H1 (cell line): ENCODE results near the gene NFYA. TPM values are rescaled to one million over a fixed set of nuclear protein-coding genes. Genes with fewer than 3 reads are reported as not detected.

Experiments used
- CTCF ChIA-PET: fragments of 300-600 bp; sonication (Branson Sonifier 250); formaldehyde crosslinking; loops from one replicate; lab custom pipeline; 2021; ENCODE audit not compliant: partially characterized antibody; lab: Charles Lee
- POLR2A ChIA-PET: fragments of 300-600 bp; sonication (Branson Sonifier 250); formaldehyde crosslinking; loops from one replicate; lab custom pipeline; 2021; ENCODE audit warnings: inconsistent platforms; ENCODE audit not compliant: partially characterized antibody; lab: Charles Lee
- DNase-seq, 2 experiments: peaks; one replicate each; pipeline versions ENCODE4 v3.0.0 to v3.0.0-alpha.2; 2010 to 2022; ENCODE audit warnings: low spot score in 2 of 2, low read depth in 1 of 2, mixed read lengths in 1 of 2
- FAIRE-seq: peaks from 2 replicates; lab custom pipeline; 2011; peaks lifted over from hg19 to GRCh38; lab: Jason Lieb, UNC
- H2AFZ ChIP-seq: 2 replicates; pipeline ENCODE4 v1.8.1; 2012; ENCODE audit warnings: low read length, inconsistent platforms
- H2AK5ac ChIP-seq: 2 replicates; pipeline ENCODE4 v1.6.1; 2013; ENCODE audit warnings: low read depth, low read length
- H2BK120ac ChIP-seq: replicated peaks from 2 replicates; pipeline ENCODE3; 2013; ENCODE audit warnings: low read depth, low read length, inconsistent platforms
- H2BK12ac ChIP-seq: 2 replicates; pipeline ENCODE4 v1.6.1; 2013; ENCODE audit warnings: low read depth, low read length
- H2BK15ac ChIP-seq: 2 replicates; pipeline ENCODE4 v1.6.1; 2013; ENCODE audit warnings: low read length
- H2BK20ac ChIP-seq: 2 replicates; pipeline ENCODE4 v1.6.1; 2013; ENCODE audit warnings: low read length
- H2BK5ac ChIP-seq: 2 replicates; pipeline ENCODE4 v1.6.1; 2013; ENCODE audit warnings: low read depth, low read length
- H3K14ac ChIP-seq: 2 replicates; pipeline ENCODE4 v1.6.1; 2013; ENCODE audit warnings: inconsistent platforms; ENCODE audit not compliant: insufficient read length
- H3K18ac ChIP-seq: 2 replicates; pipeline ENCODE4 v1.6.1; 2013; ENCODE audit warnings: low read length; ENCODE audit errors: extremely low read depth
- H3K23ac ChIP-seq: 2 replicates; pipeline ENCODE4 v1.6.1; 2013; ENCODE audit warnings: inconsistent platforms; ENCODE audit not compliant: insufficient read length
- H3K23me2 ChIP-seq: 2 replicates; pipeline ENCODE4 v1.6.1; 2013; ENCODE audit warnings: low read depth, low read length
- H3K27ac ChIP-seq: 2 replicates; pipeline ENCODE4 v1.6.1; 2011; ENCODE audit warnings: low read depth, low read length, inconsistent platforms
- H3K27me3 ChIP-seq, 4 experiments: replicated peaks in 1 of 4; 1 replicate in 1 of 4; 2 replicates in 3 of 4; pipeline versions ENCODE4 v1.6.1 to v1.8.1; 2011 to 2013; ENCODE audit warnings: low read length in 3 of 4, mild to moderate bottlenecking in 3 of 4, inconsistent platforms in 2 of 4, mixed read lengths in 2 of 4, moderate library complexity in 1 of 4; ENCODE audit not compliant: control insufficient read depth in 3 of 4, insufficient read depth in 3 of 4; ENCODE audit errors: extremely low read depth in 1 of 4
- H3K36me3 ChIP-seq, 4 experiments: 2 replicates each; pipeline versions ENCODE4 v1.6.1 to v1.8.1; 2011 to 2013; ENCODE audit warnings: mild to moderate bottlenecking in 4 of 4, low read length in 3 of 4, moderate library complexity in 2 of 4, control low read depth in 1 of 4, inconsistent platforms in 1 of 4; ENCODE audit not compliant: insufficient read depth in 4 of 4, control insufficient read depth in 2 of 4
- H3K4ac ChIP-seq: replicated peaks from 2 replicates; pipeline ENCODE3; 2013; ENCODE audit warnings: low read length, low read depth, mixed read lengths, inconsistent platforms; ENCODE audit not compliant: insufficient read length
- H3K4me1 ChIP-seq, 4 experiments: replicated peaks in 1 of 4; 1 replicate in 1 of 4; 2 replicates in 3 of 4; pipeline versions ENCODE4 v1.6.1 to v1.8.1; 2011 to 2013; ENCODE audit warnings: low read length in 3 of 4, inconsistent platforms in 2 of 4, mixed read lengths in 1 of 4; ENCODE audit not compliant: insufficient read depth in 4 of 4, control insufficient read depth in 3 of 4
- H3K4me2 ChIP-seq, 2 experiments: 2 replicates each; pipeline versions ENCODE4 v1.6.1 to v1.8.1; 2011 to 2013; ENCODE audit warnings: low read depth in 2 of 2, low read length in 2 of 2, control low read depth in 1 of 2, inconsistent platforms in 1 of 2, mild to moderate bottlenecking in 1 of 2; ENCODE audit not compliant: insufficient read depth in 1 of 2
- H3K4me3 ChIP-seq, 4 experiments: fragments of 200-600, 300-600 bp in 1 of 4; sonication (generic), shearing (Covaris generic), sonication (Bioruptor Twin) in 1 of 4; 2 replicates each; pipeline versions ENCODE4 v1.5.1 to v1.8.1; 2011 to 2016; ENCODE audit warnings: low read length in 4 of 4, low read depth in 3 of 4, control low read depth in 2 of 4, inconsistent platforms in 2 of 4, mild to moderate bottlenecking in 2 of 4, mixed read lengths in 1 of 4, moderate library complexity in 1 of 4; ENCODE audit not compliant: insufficient read depth in 2 of 4; ENCODE audit errors: extremely low read depth in 1 of 4
- H3K56ac ChIP-seq: replicated peaks from 2 replicates; pipeline ENCODE3; 2013; ENCODE audit warnings: low read depth, mild to moderate bottlenecking, mixed read lengths, low read length, inconsistent platforms; ENCODE audit not compliant: insufficient read length
- H3K79me1 ChIP-seq: 2 replicates; pipeline ENCODE4 v1.6.1; 2013; ENCODE audit warnings: low read depth, low read length, control low read depth
- H3K79me2 ChIP-seq, 2 experiments: 2 replicates each; pipeline versions ENCODE4 v1.6.1 to v1.8.1; 2012 to 2013; ENCODE audit warnings: low read length in 2 of 2, mild to moderate bottlenecking in 2 of 2, inconsistent platforms in 1 of 2; ENCODE audit not compliant: insufficient read depth in 2 of 2, control insufficient read depth in 1 of 2
- H3K9ac ChIP-seq, 4 experiments: replicated peaks in 1 of 4; 1 replicate in 1 of 4; 2 replicates in 3 of 4; pipeline versions ENCODE4 v1.6.1 to v1.8.1; 2011 to 2013; ENCODE audit warnings: low read depth in 3 of 4, low read length in 3 of 4, control low read depth in 2 of 4, mild to moderate bottlenecking in 2 of 4, moderate library complexity in 2 of 4, inconsistent platforms in 1 of 4; ENCODE audit errors: extremely low read depth in 1 of 4
- H3K9me3 ChIP-seq, 2 experiments: 2 replicates each; pipeline versions ENCODE4 v1.6.1 to v1.8.1; 2012 to 2013; ENCODE audit warnings: mild to moderate bottlenecking in 2 of 2, moderate library complexity in 2 of 2, control low read depth in 1 of 2, inconsistent platforms in 1 of 2, low read depth in 1 of 2, low read length in 1 of 2, mixed read lengths in 1 of 2; ENCODE audit not compliant: insufficient read depth in 2 of 2
- H4K20me1 ChIP-seq, 2 experiments: replicated peaks in 1 of 2; 2 replicates each; pipeline versions ENCODE3 to v1.8.1; 2011 to 2013; ENCODE audit warnings: inconsistent platforms in 2 of 2, low read length in 2 of 2, mild to moderate bottlenecking in 1 of 2; ENCODE audit not compliant: insufficient read depth in 2 of 2, control insufficient read depth in 1 of 2
- H4K5ac ChIP-seq: 2 replicates; pipeline ENCODE4 v1.6.1; 2013; ENCODE audit warnings: low read length, low read depth, mixed read lengths, inconsistent platforms; ENCODE audit not compliant: insufficient read length
- H4K8ac ChIP-seq: 2 replicates; pipeline ENCODE4 v1.8.0; 2013; ENCODE audit warnings: mild to moderate bottlenecking, moderate library complexity, low read length, inconsistent platforms; ENCODE audit not compliant: insufficient read depth; ENCODE audit errors: extremely low read depth
- H4K91ac ChIP-seq: replicated peaks from 2 replicates; pipeline ENCODE3; 2013; ENCODE audit warnings: low read length, mixed read lengths, inconsistent platforms; ENCODE audit not compliant: insufficient read length
- CHD1 ChIP-seq: IDR thresholded peaks from 2 replicates; pipeline ENCODE4 v1.6.1; 2012; ENCODE audit warnings: low read depth, low read length, improper control_type of control experiment
- EP300 ChIP-seq, 2 experiments: IDR thresholded peaks; 1 replicate in 1 of 2; 2 replicates in 1 of 2; pipeline ENCODE4 v1.6.1; 2011 to 2012; ENCODE audit warnings: low read depth in 2 of 2, low read length in 2 of 2, mild to moderate bottlenecking in 2 of 2, borderline replicate concordance in 1 of 2, inconsistent platforms in 1 of 2, moderate library complexity in 1 of 2
- FOSL1 ChIP-seq: IDR thresholded peaks from 2 replicates; pipeline ENCODE4 v1.6.1; 2011; ENCODE audit warnings: mild to moderate bottlenecking, low read depth, low read length, moderate library complexity; ENCODE audit not compliant: insufficient read depth
- GTF2F1 ChIP-seq: IDR thresholded peaks from 2 replicates; pipeline ENCODE4 v1.6.1; 2012; ENCODE audit warnings: low read depth, low read length, improper control_type of control experiment, borderline replicate concordance
- KDM4A ChIP-seq: IDR thresholded peaks from one replicate; pipeline ENCODE4 v1.7.1; 2012; ENCODE audit warnings: low read depth, mild to moderate bottlenecking, moderate library complexity, low read length, inconsistent platforms; ENCODE audit not compliant: severe bottlenecking
- MAFK ChIP-seq: IDR thresholded peaks from 2 replicates; pipeline ENCODE4 v1.6.1; 2012; ENCODE audit warnings: low read depth, mild to moderate bottlenecking, improper control_type of control experiment, low read length
- NANOG ChIP-seq: IDR thresholded peaks from 2 replicates; pipeline ENCODE4 v1.6.1; 2011; ENCODE audit warnings: low read length, low read depth, mild to moderate bottlenecking, inconsistent platforms; ENCODE audit not compliant: insufficient read depth, poor library complexity, severe bottlenecking
- POLR2AphosphoS5 ChIP-seq: IDR thresholded peaks from 2 replicates; pipeline ENCODE4 v1.6.1; 2011; ENCODE audit warnings: low read depth, low read length
- RNF2 ChIP-seq: fragments of 200-900, 300-1000 bp; sonication (generic); IDR thresholded peaks from 2 replicates; pipeline ENCODE4 v1.7.1; 2016; ENCODE audit warnings: borderline replicate concordance, low read depth, mild to moderate bottlenecking, antibody characterized with exemption, low read length; ENCODE audit not compliant: poor library complexity, severe bottlenecking; ENCODE audit errors: missing control alignments
- TEAD4 ChIP-seq: IDR thresholded peaks from 2 replicates; pipeline ENCODE4 v1.6.1; 2012; ENCODE audit warnings: low read depth, low read length, inconsistent platforms, mixed read lengths
- ZNF274 ChIP-seq: IDR thresholded peaks from 2 replicates; pipeline ENCODE4 v1.7.0; 2012; ENCODE audit warnings: low read length, borderline replicate concordance; ENCODE audit errors: extremely low read depth
- WGBS, 2 experiments: shearing (Covaris generic) in 1 of 2; methylation state at CpG; one replicate each; pipeline versions ENCODE4 v1.1.6 to v1.1.7; 2013 to 2015; ENCODE audit warnings: low lambda C conversion rate in 2 of 2, mixed read lengths in 2 of 2, inconsistent platforms in 1 of 2, low coverage in 1 of 2, missing lambda C conversion rate in 1 of 2; ENCODE audit not compliant: insufficient replicate concordance in 2 of 2, insufficient coverage in 1 of 2, insufficient read length in 1 of 2; ENCODE audit errors: extremely low coverage in 1 of 2, missing lambda C conversion rate in 1 of 2; 5-methylcytosine and 5-hydroxymethylcytosine counted together
- polyA plus RNA-seq, 7 experiments: library from polyadenylated mRNA; depleted of rRNA in 3 of 7; stranded (reverse) in 5 of 7; unstranded in 2 of 7; fragments of >200 nt in 5 of 7; fragments of 200-250 nt in 2 of 7; gene quantifications; 1 replicate in 5 of 7; 2 replicates in 1 of 7; 4 replicates in 1 of 7; pipeline versions ENCODE4 v1.2.1 to v1.2.3, GENCODE V29; 2011 to 2013; ENCODE audit warnings: missing spikeins in 2 of 7, mixed read lengths in 2 of 7
- total RNA-seq: library from RNA; stranded (reverse); fragmentation: NEBNext Ultra II Directional; extraction: Animal tissue kit (Norgen Biotek cat#: 25700); gene quantifications from 2 replicates; pipeline ENCODE4 v1.2.1, GENCODE V29; 2021
- TF ChIP-seq, protein P1 (sequence below): IDR thresholded peaks from 2 replicates; pipeline ENCODE4 v1.6.1; 2012; ENCODE audit warnings: inconsistent platforms

NFYA gene
- total and polyA plus RNA-seq, 2 of the 8 experiments (the other 6 are each of a cell fraction or from before 2014, with no cell fraction given), result 19.8 to 33.7 TPM

DNA sequence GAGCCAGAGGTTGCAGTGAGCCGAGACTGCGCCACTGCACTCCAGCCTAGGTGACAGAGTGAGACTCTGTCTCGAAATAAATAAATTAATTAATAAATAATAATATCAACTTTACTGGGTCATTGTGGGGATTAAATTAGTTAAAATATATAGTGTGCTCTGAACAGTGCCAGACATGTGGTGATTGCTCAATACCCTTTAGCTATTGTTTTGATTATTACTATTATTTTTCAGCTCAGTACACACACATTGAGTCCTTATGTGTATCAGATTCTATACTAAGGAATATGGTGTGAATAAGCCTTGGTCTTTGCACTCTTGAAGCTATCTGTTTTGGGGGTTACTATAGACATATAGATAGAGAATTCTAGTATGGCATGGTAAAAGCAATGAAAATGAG is 52.5 kb downstream of the NFYA start:
- Histone ChIP-seq H2AFZ (no peak overlapping the region), H4K20me1 (no peaks in the 10 kb centered on the region), H3K4me2 (no peak overlapping the region), H3K4me1 (no peaks in the 10 kb centered on the region), H2BK5ac (no peak overlapping the region), H3K9ac (no peak overlapping the region), H4K8ac (no peak overlapping the region), H4K5ac (no peak overlapping the region), H3K14ac (no peak overlapping the region), H2BK12ac (no peak overlapping the region), H3K56ac (no peak overlapping the region), H3K4me3 (no peak overlapping the region), H3K4ac (no peak overlapping the region), H3K18ac (no peak overlapping the region), H3K27ac (no peak overlapping the region), H2AK5ac (no peak overlapping the region), H2BK15ac (no peak overlapping the region), H3K36me3 (no peaks in the 10 kb centered on the region), H3K79me2 (no peaks in the 10 kb centered on the region), H3K27me3 (no peaks in the 10 kb centered on the region), H2BK120ac (no peak overlapping the region), H4K91ac (no peak overlapping the region), H3K79me1 (no peaks in the 10 kb centered on the region), H2BK20ac (no peak overlapping the region), H3K23ac (no peak overlapping the region), H3K23me2 (no peaks in the 10 kb centered on the region; the same call in 1 of the 2 replicates), H3K9me3 (no peaks in the 10 kb centered on the region)
- CTCF ChIA-PET, result interaction anchor here (0.5 to 3.0 kb wide), 8 partner anchors 12 to 145 kb away, joined by 3 to 8 read pairs (median 4); no protein-coding TSS in a partner anchor
- DNase-seq (no peak), FAIRE-seq (no peak)
- POLR2A ChIA-PET, result no interaction called here
- TF ChIP-seq RNF2 (no peak), MAFK (no peak), EP300 (IDR thresholded peaks at IDR 0.05; ENCODE audit: borderline replicate concordance in 1 of 2, low read depth in 2 of 2, low read length in 2 of 2) (no peak), GTF2F1 (no peak), ZNF274 (no peak), NANOG (no peak), KDM4A (no peak), POLR2AphosphoS5 (no peak), TEAD4 (no peak), FOSL1 (no peak), CHD1 (no peak)
- TF ChIP-seq, protein P1, sequence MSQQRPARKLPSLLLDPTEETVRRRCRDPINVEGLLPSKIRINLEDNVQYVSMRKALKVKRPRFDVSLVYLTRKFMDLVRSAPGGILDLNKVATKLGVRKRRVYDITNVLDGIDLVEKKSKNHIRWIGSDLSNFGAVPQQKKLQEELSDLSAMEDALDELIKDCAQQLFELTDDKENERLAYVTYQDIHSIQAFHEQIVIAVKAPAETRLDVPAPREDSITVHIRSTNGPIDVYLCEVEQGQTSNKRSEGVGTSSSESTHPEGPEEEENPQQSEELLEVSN, result no peak
- 89% methylated on average over 3 of the region's 3 CpGs; no CpG with 5 or more reads in 1 of the 2 experiments for WGBS, 2 experiments
